Neural cell (in vitro differentiated cells): ENCODE data around the gene DCAF8. TPM values are rescaled to one million over a fixed set of nuclear protein-coding genes. Genes with fewer than 3 reads are reported as not detected.

ENCODE experiments used
- H2AFZ ChIP-seq: fragments of 200-600, 300-800 bp; sonication (generic), shearing (Covaris generic); 2 replicates; pipeline ENCODE4 v1.6.0; 2014; ENCODE audit warnings: low read depth, mild to moderate bottlenecking, antibody characterized with exemption, low read length, moderate library complexity
- H3F3A ChIP-seq: fragments of 200-600 bp; shearing (Covaris generic); 2 replicates; pipeline ENCODE4 v1.6.1; 2016; ENCODE audit warnings: mild to moderate bottlenecking, moderate library complexity, mixed read lengths, antibody characterized with exemption, low read length; ENCODE audit not compliant: insufficient read depth, poor library complexity, severe bottlenecking
- H3K27ac ChIP-seq: fragments of 200-600, 300-800 bp; sonication (generic), shearing (Covaris generic); 2 replicates; pipeline ENCODE4 v1.5.1; 2014; ENCODE audit warnings: mild to moderate bottlenecking, low read length, moderate library complexity
- H3K27me3 ChIP-seq: fragments of 300-800, 200-600 bp; sonication (generic), shearing (Covaris generic); 2 replicates; pipeline ENCODE4 v1.6.0; 2014; ENCODE audit warnings: mild to moderate bottlenecking, low read depth, low read length, moderate library complexity; ENCODE audit not compliant: insufficient read depth
- H3K36me3 ChIP-seq: fragments of 300-800, 200-600 bp; sonication (generic), shearing (Covaris generic); 2 replicates; pipeline ENCODE4 v1.5.1; 2014; ENCODE audit warnings: mild to moderate bottlenecking, antibody characterized with exemption, low read length, moderate library complexity; ENCODE audit not compliant: insufficient read depth
- H3K4me2 ChIP-seq: fragments of 300-800, 200-600 bp; sonication (generic), shearing (Covaris generic); 2 replicates; pipeline ENCODE4 v1.6.0; 2014; ENCODE audit warnings: mild to moderate bottlenecking, low read length
- H3K4me3 ChIP-seq: fragments of 300-800, 200-600 bp; sonication (generic), shearing (Covaris generic); 2 replicates; pipeline ENCODE4 v1.5.1; 2014; ENCODE audit warnings: mild to moderate bottlenecking, low read length, moderate library complexity
- H3K79me2 ChIP-seq: fragments of 200-600 bp; shearing (Covaris generic); replicated peaks from 2 replicates; pipeline ENCODE4 v1.6.0; 2014; ENCODE audit warnings: mild to moderate bottlenecking, low read length, moderate library complexity; ENCODE audit not compliant: insufficient read depth
- H3K9ac ChIP-seq: fragments of 300-800, 200-600 bp; sonication (generic), shearing (Covaris generic); 2 replicates; pipeline ENCODE4 v1.6.1; 2016; ENCODE audit warnings: mild to moderate bottlenecking, low read length, mixed read lengths
- H3K9me2 ChIP-seq: fragments of 200-600 bp; shearing (Covaris generic); 2 replicates; pipeline ENCODE4 v1.6.1; 2016; ENCODE audit warnings: mild to moderate bottlenecking, low read length, mixed read lengths; ENCODE audit not compliant: insufficient read depth
- H3K9me3 ChIP-seq: fragments of 200-600, 300-800 bp; sonication (generic), shearing (Covaris generic); 2 replicates; pipeline ENCODE4 v1.6.1; 2016; ENCODE audit warnings: mild to moderate bottlenecking, mixed run types, low read length, moderate library complexity, mixed read lengths
- H4K20me1 ChIP-seq: fragments of 200-600 bp; shearing (Covaris generic); 2 replicates; pipeline ENCODE4 v1.6.1; 2016; ENCODE audit warnings: mild to moderate bottlenecking, mixed run types; ENCODE audit not compliant: insufficient read depth
- CTCF ChIP-seq: fragments of 450-650 bp; IDR thresholded peaks from 2 replicates; pipeline ENCODE4 v1.5.1; 2014; ENCODE audit warnings: antibody characterized with exemption, mild to moderate bottlenecking, moderate library complexity; ENCODE audit not compliant: poor library complexity, severe bottlenecking
- EP300 ChIP-seq: fragments of 450-650 bp; conservative IDR thresholded peaks from 2 replicates; pipeline ENCODE4 v1.6.1; 2014; ENCODE audit warnings: antibody characterized with exemption, mild to moderate bottlenecking, moderate library complexity; ENCODE audit not compliant: poor library complexity, severe bottlenecking
- EZH2 ChIP-seq: fragments of 200-600, 300-800 bp; shearing (Covaris generic), sonication (generic); IDR thresholded peaks from 2 replicates; pipeline ENCODE4 v1.6.1; 2014; ENCODE audit warnings: antibody characterized with exemption, low read length, borderline replicate concordance, mild to moderate bottlenecking; ENCODE audit not compliant: insufficient read depth, poor library complexity, severe bottlenecking
- MXI1 ChIP-seq: fragments of 450-650 bp; conservative IDR thresholded peaks from 2 replicates; pipeline ENCODE4 v1.6.1; 2014; ENCODE audit warnings: antibody characterized with exemption, mild to moderate bottlenecking; ENCODE audit not compliant: poor library complexity, severe bottlenecking
- POLR2AphosphoS5 ChIP-seq: IDR thresholded peaks from 2 replicates; pipeline ENCODE4 v1.6.1; 2012
- RAD21 ChIP-seq: fragments of 450-650 bp; conservative IDR thresholded peaks from 2 replicates; pipeline ENCODE4 v1.6.1; 2014; ENCODE audit warnings: antibody characterized with exemption, mild to moderate bottlenecking, moderate library complexity
- REST ChIP-seq: IDR thresholded peaks from 2 replicates; pipeline ENCODE4 v1.6.1; 2012; ENCODE audit warnings: borderline replicate concordance
- SMC3 ChIP-seq: fragments of 450-650 bp; conservative IDR thresholded peaks from 2 replicates; pipeline ENCODE4 v1.6.1; 2014; ENCODE audit warnings: antibody characterized with exemption, mild to moderate bottlenecking, moderate library complexity; ENCODE audit not compliant: poor library complexity
- TAF1 ChIP-seq: IDR thresholded peaks from 2 replicates; pipeline ENCODE4 v1.6.1; 2012; ENCODE audit warnings: low read depth
- polyA plus RNA-seq: library from polyadenylated mRNA; depleted of rRNA; stranded (reverse); fragments of >200 nt; gene quantifications from 2 replicates; pipeline ENCODE4 v1.2.3, GENCODE V29; 2014

Gene DCAF8
- polyA plus RNA-seq, 1 donor from 2014 or later = 153 TPM

- Histone ChIP-seq H3F3A (peaks cover 5% of the 10 kb centered on the region), H3K27me3 (no peaks in the 10 kb centered on the region), H4K20me1 (no peaks in the 10 kb centered on the region), H3K9me2 (no peaks in the 10 kb centered on the region), H3K79me2 (peaks cover 29% of the 10 kb centered on the region), H3K9me3 (no peaks in the 10 kb centered on the region), H3K9ac (peak overlapping the region; percentile 51), H3K36me3 (peaks cover 15% of the 10 kb centered on the region), H3K27ac (peak overlapping the region; percentile 87), H3K4me2 (peak overlapping the region; percentile 82), H3K4me3 (peak overlapping the region; percentile 56), H2AFZ (no peak overlapping the region)
- TF ChIP-seq MXI1 (no peak), SMC3 (no peak), REST (no peak), EZH2 (no peak), CTCF (no peak), RAD21 (no peak), TAF1 (no peak), POLR2AphosphoS5 (no peak), EP300 (no peak)
These were observed 51.8 kb downstream of the DCAF8 start for GRCh38 chr1:160210561-160210960.

GRCh38 chr1:160209321-160210046 is 52.9 kb downstream of the DCAF8 start:
- H3K9me2 ChIP-seq = no peaks in the 10 kb centered on the region
- H3K4me2 ChIP-seq = peak overlapping the region; percentile 4
- H3K36me3 ChIP-seq = peaks cover 15% of the 10 kb centered on the region
- TF ChIP-seq RAD21 (peak; percentile 10), TAF1 (no peak), POLR2AphosphoS5 (peak; percentile 30)
- peak overlapping the region; percentile 87 for H3K27ac ChIP-seq
- H2AFZ ChIP-seq = no peak overlapping the region
- H3K9ac ChIP-seq = peak overlapping the region; percentile 51
- H3K9me3 ChIP-seq = no peaks in the 10 kb centered on the region
- H4K20me1 ChIP-seq = no peaks in the 10 kb centered on the region
- peaks cover 5% of the 10 kb centered on the region for H3F3A ChIP-seq
- peak overlapping the region; percentile 56 for H3K4me3 ChIP-seq
- peaks cover 29% of the 10 kb centered on the region for H3K79me2 ChIP-seq
- no peaks in the 10 kb centered on the region for H3K27me3 ChIP-seq
